ENCODE results near the gene RBM12. TPM values are rescaled to one million over a fixed set of nuclear protein-coding genes. Genes with fewer than 3 reads are reported as not detected.
"Not testable (repeated sequence)": the region's sequence is repeated elsewhere in the genome, so short reads cannot be mapped to it uniquely, and the experiment has no call there.

Gene RBM12
- total RNA-seq = 72.5 TPM
- long read RNA-seq, full-length matches to known transcripts = 35 of 46 reads
- long read RNA-seq, partial matches to known transcripts = 0 of 46 reads
- long read RNA-seq, other reads (novel, unspliced or antisense) = 11 of 46 reads

- Histone ChIP-seq H3K36me3 (peaks cover 13% of the 10 kb centered on the region), H3K27me3 (no peaks in the 10 kb centered on the region), H3K9me3 (no peaks in the 10 kb centered on the region), H3K4me3 (peak within 1 kb of the TSS; percentile 90), H3K4me1 (peaks cover 36% of the 10 kb centered on the region), H3K27ac (peak within 1 kb of the TSS; percentile 99)
- peak; percentile 96 for DNase-seq
- ATAC-seq = peak; percentile 97
- no peak for TF ChIP-seq CTCF (IDR thresholded peaks at IDR 0.05)
- intact Hi-C loops (cut with DNase I) = no loop called here
Measured at GRCh38 chr20:35664466-35665206, at the start of gene RBM12, which contains the start of gene CPNE1. Gene RBM12 (minus strand): TSS chr20:35664900. CDS start chr20:35655322, 9,578 bp downstream. Gene CPNE1 (minus strand): TSS chr20:35664900. CDS start chr20:35632923, 31,977 bp downstream.

- peaks cover 100% of the 10 kb centered on the region for H3K36me3 ChIP-seq
- H3K27me3 ChIP-seq = no peaks in the 10 kb centered on the region
- H3K27ac ChIP-seq = no peak overlapping the region
- no peak for DNase-seq
- no peak for ATAC-seq
- no peak for TF ChIP-seq CTCF (IDR thresholded peaks at IDR 0.05)
- H3K9me3 ChIP-seq = no peaks in the 10 kb centered on the region
- no peak overlapping the region for H3K4me3 ChIP-seq
- peaks cover 18% of the 10 kb centered on the region for H3K4me1 ChIP-seq
- intact Hi-C loops (cut with DNase I) = loop anchor here (10.0 kb wide), 1 partner anchor 171 kb away; no protein-coding TSS in a partner anchor
Measured at GRCh38 chr20:35714127-35714526, 49.4 kb upstream of the RBM12 start.

- peaks cover 18% of the 10 kb centered on the region for H3K4me1 ChIP-seq
- intact Hi-C loops (cut with DNase I) = loop anchor here (10.0 kb wide), 1 partner anchor 172 kb away; no protein-coding TSS in a partner anchor
- peaks cover 100% of the 10 kb centered on the region for H3K36me3 ChIP-seq
- not testable (repeated sequence) for H3K27ac ChIP-seq, DNase-seq, H3K9me3 ChIP-seq, H3K4me3 ChIP-seq, H3K27me3 ChIP-seq, ATAC-seq
Measured at GRCh38 chr20:35713120-35713519, 48.4 kb upstream of the RBM12 start.

GRCh38 chr20:35711588-35712209 is 47.0 kb upstream of the RBM12 start:
- no peaks in the 10 kb centered on the region for H3K9me3 ChIP-seq
- no peak overlapping the region for H3K27ac ChIP-seq
- intact Hi-C loops (cut with DNase I) = loop anchor here (10.0 kb wide), 1 partner anchor 173 kb away; no protein-coding TSS in a partner anchor
- no peaks in the 10 kb centered on the region for H3K27me3 ChIP-seq
- H3K4me1 ChIP-seq = peaks cover 18% of the 10 kb centered on the region
- TF ChIP-seq CTCF (IDR thresholded peaks at IDR 0.05) = no peak
- ATAC-seq (no peak), DNase-seq (no peak)
- H3K4me3 ChIP-seq = no peak overlapping the region
- H3K36me3 ChIP-seq = peaks cover 100% of the 10 kb centered on the region

GRCh38 chr20:35710884-35711587 is 46.3 kb upstream of the RBM12 start:
- H3K9me3 ChIP-seq = no peaks in the 10 kb centered on the region
- no peak for ATAC-seq
- H3K4me1 ChIP-seq = peaks cover 18% of the 10 kb centered on the region
- no peaks in the 10 kb centered on the region for H3K27me3 ChIP-seq
- no peak for TF ChIP-seq CTCF (IDR thresholded peaks at IDR 0.05)
- no peak overlapping the region for H3K27ac ChIP-seq
- H3K4me3 ChIP-seq = no peak overlapping the region
- H3K36me3 ChIP-seq = peaks cover 100% of the 10 kb centered on the region
- no peak for DNase-seq
- intact Hi-C loops (cut with DNase I) = loop anchor here (10.0 kb wide), 1 partner anchor 174 kb away; no protein-coding TSS in a partner anchor

Data from upper lobe of right lung (tissue), 1 donor.